Epithelial cell of proximal tubule (primary cell): Measurements from ENCODE around the gene GALNT18. TPM values are rescaled to one million over a fixed set of nuclear protein-coding genes. Genes with fewer than 3 reads are reported as not detected.

ENCODE experiments used
- DNase-seq: peaks from one replicate; pipeline ENCODE4 v3.0.0-alpha.2; 2011; ENCODE audit warnings: low read depth
- H3K4me3 ChIP-seq: 2 replicates; pipeline ENCODE4 v1.5.1; 2011; ENCODE audit warnings: low read depth, mild to moderate bottlenecking, low read length
- CTCF ChIP-seq: conservative IDR thresholded peaks from 2 replicates; pipeline ENCODE4 v1.5.1; 2012; ENCODE audit warnings: low read depth, mild to moderate bottlenecking, low read length
- total RNA-seq: library from RNA; depleted of rRNA; stranded (reverse); fragments of >200 nt; gene quantifications from 2 replicates; pipeline ENCODE4 v1.2.3, GENCODE V29; 2015

GALNT18 gene
- total RNA-seq, 1 donor from 2014 or later: 7.8 TPM

DNA sequence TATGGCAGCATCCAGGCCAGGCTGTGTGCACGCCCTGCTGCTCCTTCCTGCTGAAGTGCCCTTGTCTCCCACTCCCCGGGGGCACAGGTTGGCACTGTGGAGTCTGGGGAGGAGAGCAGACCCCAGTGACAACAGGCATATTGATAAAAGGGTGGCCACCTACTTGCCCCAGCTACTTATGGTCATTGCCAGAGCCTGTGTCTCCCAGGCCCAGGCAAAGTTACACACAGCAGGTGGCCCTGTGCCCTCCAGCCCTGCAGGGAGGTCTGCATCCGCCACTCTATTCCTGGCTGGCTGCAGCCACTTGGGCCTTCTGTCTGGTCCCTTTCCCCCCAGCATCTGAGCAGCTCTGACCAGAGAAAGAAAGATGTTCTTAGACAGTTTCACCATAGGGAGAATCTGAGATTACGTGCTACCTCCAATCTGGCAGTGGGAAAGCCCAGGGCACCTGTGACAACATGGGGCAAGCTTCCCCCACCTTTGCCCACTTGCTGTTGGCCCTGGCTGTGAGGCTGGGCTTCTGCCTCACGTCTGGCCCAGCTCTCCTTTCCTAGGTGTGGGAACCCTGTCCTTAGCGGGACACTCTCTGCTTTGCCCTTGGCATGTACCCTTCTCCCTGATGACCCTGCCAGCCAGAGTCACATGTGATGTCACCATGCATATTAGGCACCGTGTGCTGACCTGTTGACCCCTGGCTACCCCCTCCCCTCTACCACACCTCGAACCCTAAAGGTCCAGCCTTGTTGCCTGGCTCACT, 243.4 kb downstream of the GALNT18 start:
- no peak for DNase-seq
- no peak overlapping the region for H3K4me3 ChIP-seq
- TF ChIP-seq CTCF: no peak

DNA sequence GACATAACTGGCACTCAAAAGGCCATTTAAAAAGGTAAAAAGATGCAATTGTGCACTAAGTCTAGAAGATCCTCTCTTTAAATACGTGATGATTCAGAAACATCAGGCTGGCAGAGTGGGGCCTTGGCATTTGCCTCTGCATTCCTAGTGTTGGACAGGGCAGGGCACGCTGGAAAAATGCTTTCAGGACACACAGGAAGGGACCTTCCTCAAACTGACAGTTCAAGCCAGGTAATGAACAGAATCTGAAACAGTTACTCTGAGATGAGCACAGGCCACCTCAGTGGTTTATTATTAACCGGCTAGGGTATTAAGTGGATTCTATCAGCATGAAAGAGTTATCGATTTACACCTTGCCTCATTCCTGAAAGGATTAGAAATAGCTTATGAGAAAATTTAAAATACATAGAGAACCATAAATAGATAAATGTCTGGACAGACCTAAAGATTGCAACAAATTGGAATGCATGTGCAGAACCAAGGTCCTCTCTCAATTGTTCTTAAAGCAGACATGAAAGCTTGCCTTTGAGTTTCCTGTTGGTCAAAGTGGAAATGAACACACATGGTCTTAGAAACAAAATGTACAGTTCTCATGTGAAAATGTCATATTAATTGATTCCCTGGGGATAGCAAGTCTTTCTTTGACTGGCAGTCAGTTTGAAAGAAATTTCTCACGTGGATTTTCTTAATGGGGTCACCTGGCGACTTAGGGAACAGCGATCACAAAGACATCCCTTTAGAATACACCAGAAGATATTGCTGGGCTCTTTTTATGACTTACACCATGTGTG, 247.3 kb downstream of the GALNT18 start:
- no peak overlapping the region for H3K4me3 ChIP-seq
- DNase-seq: no peak
- TF ChIP-seq CTCF: no peak

GRCh38 chr11:11373934-11374333, 247.9 kb downstream of the GALNT18 start:
- no peak for DNase-seq
- no peak overlapping the region for H3K4me3 ChIP-seq
- TF ChIP-seq CTCF: no peak

GRCh38 chr11:11372461-11372860, 249.3 kb downstream of the GALNT18 start:
- H3K4me3 ChIP-seq: no peak overlapping the region
- no peak for TF ChIP-seq CTCF

GRCh38 chr11:11370962-11371303, 250.9 kb downstream of the GALNT18 start:
- no peak overlapping the region for H3K4me3 ChIP-seq
- TF ChIP-seq CTCF: no peak
- no peak for DNase-seq

More at GRCh38 chr11:11372461-11372860, 249.3 kb downstream of the GALNT18 start:
- DNase-seq: no peak

- TF ChIP-seq CTCF: no peak
- no peak for DNase-seq
Measured at GRCh38 chr11:11370255-11370961, 251.4 kb downstream of the GALNT18 start.

More at GRCh38 chr11:11370255-11370961, 251.4 kb downstream of the GALNT18 start:
- no peak overlapping the region for H3K4me3 ChIP-seq
